Measurements from ENCODE around the gene AGT. TPM values are rescaled to one million over a fixed set of nuclear protein-coding genes. Genes with fewer than 3 reads are reported as not detected.
"Not testable (repeated sequence)": the region's sequence is repeated elsewhere in the genome, so short reads cannot be mapped to it uniquely, and the experiment has no call there.

AGT gene
- total RNA-seq, 4 donors from 2014 or later, result 17.3 to 49.6 (median 34.5) TPM

- Histone ChIP-seq H3K9me3 (no peaks in the 10 kb centered on the region), H3K27ac (no peak overlapping the region), H3K36me3 (peaks cover 0 to 40% of the 10 kb centered on the region in 2 donors), H3K4me3 (no peak overlapping the region), H3K4me1 (no peaks in the 10 kb centered on the region), H3K27me3 (no peaks in the 10 kb centered on the region)
- in situ Hi-C loops (cut with MboI; ENCODE audit: low sequenced_read_pairs in 4 of 4), result no loop called here
- ATAC-seq (no peak), DNase-seq (no peak)
- intact Hi-C loops (cut with DNase I; ENCODE audit: low total_unique reads), result no loop called here
- no peak for TF ChIP-seq CTCF (IDR thresholded peaks at IDR 0.05 in 4 of 5, conservative IDR thresholded peaks at IDR 0.05 in 1 of 5)
- TF ChIP-seq POLR2A (IDR thresholded peaks at IDR 0.05), result no peak
Measured at GRCh38 chr1:230658691-230659090, 55.2 kb downstream of the AGT start.

GRCh38 chr1:230658103-230658502 lies 55.8 kb downstream of the AGT start:
- in situ Hi-C loops (cut with MboI; ENCODE audit: low sequenced_read_pairs in 4 of 4); intact Hi-C loops (cut with DNase I; ENCODE audit: low total_unique reads); H3K4me1 ChIP-seq; ATAC-seq; H3K27me3 ChIP-seq; H3K27ac ChIP-seq; DNase-seq; H3K4me3 ChIP-seq; H3K9me3 ChIP-seq: not testable (repeated sequence)
- H3K36me3 ChIP-seq, result peaks cover 0 to 34% of the 10 kb centered on the region in 2 donors

- H3K4me3 ChIP-seq; H3K27me3 ChIP-seq; H3K4me1 ChIP-seq; in situ Hi-C loops (cut with MboI; ENCODE audit: low sequenced_read_pairs in 4 of 4); H3K27ac ChIP-seq; ATAC-seq; intact Hi-C loops (cut with DNase I; ENCODE audit: low total_unique reads); DNase-seq; H3K9me3 ChIP-seq: not testable (repeated sequence)
- H3K36me3 ChIP-seq, result peaks cover 0 to 28% of the 10 kb centered on the region in 2 donors
Measured at GRCh38 chr1:230656719-230657118, 57.2 kb downstream of the AGT start.

Other genes with a start within 250 kb of the AGT start
- 10 to 100 TPM; 21.5 to 46.5 (median 27.4) TPM for gene COG2, start 71.6 kb downstream of the AGT start, total RNA-seq
- gene CAPN9, start 33.3 kb upstream of the AGT start, total RNA-seq, result not detected
- gene C1orf198, start 154.4 kb upstream of the AGT start, total RNA-seq, result 100 to 1,000 TPM; 281 to 590 (median 339) TPM

All from gastrocnemius medialis (tissue), 4 donors.